OCI-LY3 (cell line): Measurements from ENCODE around the gene SYNE2.
A peak's percentile ranks its signal among the peaks of the same experiment; 100 is the strongest.
"Not testable (repeated sequence)": the region's sequence is repeated elsewhere in the genome, so short reads cannot be mapped to it uniquely, and the experiment has no call there.

Experiments
- H2AFZ ChIP-seq: fragments of 200-600, 300-600 bp; shearing (Covaris generic); 2 replicates; pipeline ENCODE4 v1.6.0; 2014; ENCODE audit warnings: antibody characterized with exemption, low read depth, low read length
- H3K27ac ChIP-seq: fragments of 200-600, 300-600 bp; sonication (generic); 2 replicates; pipeline ENCODE4 v1.5.1; 2014; ENCODE audit warnings: mild to moderate bottlenecking, low read length, moderate library complexity, mixed read lengths
- H3K27me3 ChIP-seq: fragments of 200-600, 300-600 bp; sonication (generic); 2 replicates; pipeline ENCODE4 v1.6.1; 2014; ENCODE audit warnings: low read depth, low read length, mixed read lengths
- H3K36me3 ChIP-seq: fragments of 200-600, 300-600 bp; sonication (generic); replicated peaks from 2 replicates; pipeline ENCODE3; 2014; ENCODE audit warnings: low read depth, low read length, mixed read lengths
- H3K4me1 ChIP-seq: fragments of 300-600, 200-600 bp; sonication (generic); 2 replicates; pipeline ENCODE4 v1.6.1; 2014; ENCODE audit warnings: low read length, mixed read lengths
- H3K4me2 ChIP-seq: fragments of 200-600, 300-600 bp; sonication (generic); 2 replicates; pipeline ENCODE4 v1.6.1; 2014; ENCODE audit warnings: low read length, mixed read lengths
- H3K4me3 ChIP-seq: fragments of 300-600, 200-600 bp; sonication (generic); 2 replicates; pipeline ENCODE4 v1.5.1; 2014; ENCODE audit warnings: antibody characterized with exemption, mild to moderate bottlenecking, low read length, moderate library complexity
- H3K79me2 ChIP-seq: fragments of 300-600, 200-600 bp; shearing (Covaris generic); 2 replicates; pipeline ENCODE4 v1.6.1; 2014; ENCODE audit warnings: mild to moderate bottlenecking, low read length, mixed read lengths
- H3K9ac ChIP-seq: fragments of 300-600, 200-600 bp; shearing (Covaris generic); 2 replicates; pipeline ENCODE4 v1.6.0; 2014; ENCODE audit warnings: mild to moderate bottlenecking, low read length, moderate library complexity
- H3K9me3 ChIP-seq: fragments of 200-600, 300-600 bp; shearing (Covaris generic); 2 replicates; pipeline ENCODE4 v1.6.1; 2014; ENCODE audit warnings: low read length, mixed read lengths; ENCODE audit not compliant: insufficient read depth
- H4K20me1 ChIP-seq: fragments of 200-600, 300-600 bp; sonication (generic); 2 replicates; pipeline ENCODE4 v1.6.1; 2016; ENCODE audit warnings: low read length, mixed read lengths; ENCODE audit not compliant: insufficient read depth
- CTCF ChIP-seq: fragments of 200-600, 300-600 bp; sonication (generic); IDR thresholded peaks from 2 replicates; pipeline ENCODE4 v1.5.1; 2014; ENCODE audit warnings: antibody characterized with exemption, low read length, low read depth
- EZH2phosphoT487 ChIP-seq: fragments of 200-600 bp; shearing (Covaris generic); IDR thresholded peaks from 2 replicates; pipeline ENCODE4 v1.6.1; 2018; ENCODE audit warnings: antibody characterized with exemption, mixed run types, low read depth

Gene SYNE2

GRCh38 chr14:63852817-63853731, at the start of gene SYNE2:
Gene SYNE2, plus strand, starts transcription at chr14:63853004. Its CDS starts 56,145 bp downstream, at chr14:63909149.
- Histone ChIP-seq H3K9ac (peak within 1 kb of the TSS; percentile 70), H3K4me2 (peak within 1 kb of the TSS; percentile 89), H3K4me3 (peak within 1 kb of the TSS; percentile 83), H2AFZ (peak within 1 kb of the TSS; percentile 97), H3K79me2 (no peaks in the 10 kb centered on the region), H3K4me1 (peaks cover 12% of the 10 kb centered on the region), H3K9me3 (no peaks in the 10 kb centered on the region), H4K20me1 (no peaks in the 10 kb centered on the region), H3K27ac (peak within 1 kb of the TSS; percentile 39; the same call in 1 of the 2 replicates), H3K36me3 (no peaks in the 10 kb centered on the region), H3K27me3 (no peaks in the 10 kb centered on the region)
- TF ChIP-seq EZH2phosphoT487: no peak
- TF ChIP-seq CTCF: 0 out of 2 replicates have a peak, but pooled peaks have one; percentile 10

- not testable (repeated sequence) for H3K4me3 ChIP-seq, H3K9ac ChIP-seq, H2AFZ ChIP-seq, H3K9me3 ChIP-seq, H3K79me2 ChIP-seq, H4K20me1 ChIP-seq, H3K27me3 ChIP-seq, H3K4me1 ChIP-seq, H3K4me2 ChIP-seq, H3K27ac ChIP-seq, H3K36me3 ChIP-seq
Measured at GRCh38 chr14:63803221-63803791, 49.5 kb upstream of the SYNE2 start.

GRCh38 chr14:63806064-63806463, 46.7 kb upstream of the SYNE2 start:
- not testable (repeated sequence) for H3K4me1 ChIP-seq, H3K36me3 ChIP-seq, H3K27me3 ChIP-seq, H4K20me1 ChIP-seq, H3K9ac ChIP-seq, H3K79me2 ChIP-seq, H3K4me3 ChIP-seq, H2AFZ ChIP-seq, H3K27ac ChIP-seq, H3K4me2 ChIP-seq, H3K9me3 ChIP-seq

- not testable (repeated sequence) for H3K36me3 ChIP-seq, H3K9me3 ChIP-seq, H3K4me3 ChIP-seq, H3K4me1 ChIP-seq, H3K4me2 ChIP-seq, H3K9ac ChIP-seq, H3K79me2 ChIP-seq, H4K20me1 ChIP-seq, H2AFZ ChIP-seq, H3K27me3 ChIP-seq, H3K27ac ChIP-seq
Measured at GRCh38 chr14:63811692-63812091, 41.1 kb upstream of the SYNE2 start.

GRCh38 chr14:63833728-63834127, 19.1 kb upstream of the SYNE2 start:
- no peak overlapping the region for H3K27ac ChIP-seq
- no peak overlapping the region for H3K9ac ChIP-seq
- H3K9me3 ChIP-seq: no peaks in the 10 kb centered on the region
- no peaks in the 10 kb centered on the region for H3K36me3 ChIP-seq
- no peak overlapping the region for H3K4me3 ChIP-seq
- no peak overlapping the region for H3K4me2 ChIP-seq
- no peaks in the 10 kb centered on the region for H4K20me1 ChIP-seq
- H3K4me1 ChIP-seq: no peaks in the 10 kb centered on the region
- no peak for TF ChIP-seq EZH2phosphoT487
- 0 out of 2 replicates have a peak, but pooled peaks have one; percentile 5 for TF ChIP-seq CTCF
- H3K27me3 ChIP-seq: no peaks in the 10 kb centered on the region
- H2AFZ ChIP-seq: no peak overlapping the region
- H3K79me2 ChIP-seq: no peaks in the 10 kb centered on the region
